HG03060 (cell line): ENCODE results near the gene MTTP.

ENCODE experiments used
- ATAC-seq: cut with Tn5 transposase; IDR thresholded peaks from one replicate; pipeline ENCODE4 v1.9.1; 2021; ENCODE audit warnings: low read depth, moderate number of reproducible peaks; ENCODE audit not compliant: unreplicated experiment

MTTP gene

GRCh38 chr4:99591757-99592156 lies 17.1 kb downstream of the MTTP start:
- ATAC-seq: no peak

GRCh38 chr4:99593781-99594641 lies 19.4 kb downstream of the MTTP start:
- ATAC-seq: no peak

GRCh38 chr4:99594818-99595217 lies 20.2 kb downstream of the MTTP start:
- no peak for ATAC-seq

- no peak for ATAC-seq
Observed at GRCh38 chr4:99606716-99607115, 32.1 kb downstream of the MTTP start.

GRCh38 chr4:99608417-99608816 lies 33.8 kb downstream of the MTTP start:
- ATAC-seq: no peak

GRCh38 chr4:99610605-99611175 lies 36.1 kb downstream of the MTTP start:
- ATAC-seq: no peak

GRCh38 chr4:99612281-99612680 lies 37.7 kb downstream of the MTTP start:
- no peak for ATAC-seq

GRCh38 chr4:99612704-99613103 lies 38.1 kb downstream of the MTTP start:
- no peak for ATAC-seq

- no peak for ATAC-seq
Observed at GRCh38 chr4:99614491-99614890, 39.9 kb downstream of the MTTP start.

GRCh38 chr4:99615170-99615820 lies 40.7 kb downstream of the MTTP start:
- no peak for ATAC-seq

- no peak for ATAC-seq
Observed at GRCh38 chr4:99617374-99617773, 42.8 kb downstream of the MTTP start.

GRCh38 chr4:99622341-99622740 lies 47.7 kb downstream of the MTTP start:
- no peak for ATAC-seq

- no peak for ATAC-seq
Observed at GRCh38 chr4:99624141-99624719, 49.6 kb downstream of the MTTP start.

GRCh38 chr4:99625369-99625768 lies 50.7 kb downstream of the MTTP start:
- no peak for ATAC-seq

GRCh38 chr4:99628040-99628439 lies 53.4 kb downstream of the MTTP start:
- ATAC-seq: no peak

- ATAC-seq: no peak
Observed at GRCh38 chr4:99629962-99630554, 55.4 kb downstream of the MTTP start.

GRCh38 chr4:99630857-99631360 lies 56.3 kb downstream of the MTTP start:
- ATAC-seq: no peak

- no peak for ATAC-seq
Observed at GRCh38 chr4:99633772-99634171, 59.1 kb downstream of the MTTP start.

GRCh38 chr4:99634742-99635360 lies 60.2 kb downstream of the MTTP start:
- ATAC-seq: no peak

GRCh38 chr4:99635601-99636000 lies 61.0 kb downstream of the MTTP start:
- ATAC-seq: no peak
